ENCODE data around the gene RAP2A. TPM values are rescaled to one million over a fixed set of nuclear protein-coding genes. Genes with fewer than 3 reads are reported as not detected.

The RAP2A gene
- total RNA-seq, 1 experiment from 2014 or later, result 33.4 TPM

DNA sequence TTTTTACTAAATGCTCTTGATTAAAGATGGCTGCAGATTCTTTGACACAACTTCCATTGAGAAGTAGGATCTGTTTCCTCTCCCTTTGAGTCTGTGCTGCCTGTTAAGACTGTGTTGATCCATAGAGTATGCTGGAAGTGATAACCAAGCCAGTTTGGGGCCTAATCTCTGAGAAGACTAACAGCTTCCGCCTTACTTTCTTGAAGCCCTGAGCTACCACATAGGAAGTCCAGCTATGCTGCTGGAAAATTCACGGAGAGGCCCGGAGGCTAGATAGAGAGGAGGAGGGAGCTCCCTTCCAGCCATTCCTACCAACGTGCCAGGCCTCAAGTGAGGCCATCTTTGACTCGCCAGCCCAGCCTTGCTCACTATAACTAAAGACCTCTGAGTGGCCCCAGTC, 12.5 kb downstream of the RAP2A start:
- H3K27ac Mint-ChIP-seq (ENCODE audit: low read depth, unreplicated experiment), result no peak overlapping the region
- intact Hi-C loops (cut with micrococcal nuclease), result no loop called here
- no TSS peak for BruUV-seq (replicated peaks)
- no peaks in the 10 kb centered on the region for H3K9me3 Mint-ChIP-seq (ENCODE audit: unreplicated experiment)
- H3K36me3 Mint-ChIP-seq (ENCODE audit: insufficient read depth, unreplicated experiment), result peaks cover 6% of the 10 kb centered on the region
- DNase-seq (ENCODE audit: unreplicated experiment), result no peak
- no peak overlapping the region for H3K4me3 Mint-ChIP-seq (ENCODE audit: unreplicated experiment)
- TF ChIP-seq, protein P1, sequence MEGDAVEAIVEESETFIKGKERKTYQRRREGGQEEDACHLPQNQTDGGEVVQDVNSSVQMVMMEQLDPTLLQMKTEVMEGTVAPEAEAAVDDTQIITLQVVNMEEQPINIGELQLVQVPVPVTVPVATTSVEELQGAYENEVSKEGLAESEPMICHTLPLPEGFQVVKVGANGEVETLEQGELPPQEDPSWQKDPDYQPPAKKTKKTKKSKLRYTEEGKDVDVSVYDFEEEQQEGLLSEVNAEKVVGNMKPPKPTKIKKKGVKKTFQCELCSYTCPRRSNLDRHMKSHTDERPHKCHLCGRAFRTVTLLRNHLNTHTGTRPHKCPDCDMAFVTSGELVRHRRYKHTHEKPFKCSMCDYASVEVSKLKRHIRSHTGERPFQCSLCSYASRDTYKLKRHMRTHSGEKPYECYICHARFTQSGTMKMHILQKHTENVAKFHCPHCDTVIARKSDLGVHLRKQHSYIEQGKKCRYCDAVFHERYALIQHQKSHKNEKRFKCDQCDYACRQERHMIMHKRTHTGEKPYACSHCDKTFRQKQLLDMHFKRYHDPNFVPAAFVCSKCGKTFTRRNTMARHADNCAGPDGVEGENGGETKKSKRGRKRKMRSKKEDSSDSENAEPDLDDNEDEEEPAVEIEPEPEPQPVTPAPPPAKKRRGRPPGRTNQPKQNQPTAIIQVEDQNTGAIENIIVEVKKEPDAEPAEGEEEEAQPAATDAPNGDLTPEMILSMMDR (IDR thresholded peaks at IDR 0.05; ENCODE audit: unreplicated experiment), result no peak
- H3K4me1 Mint-ChIP-seq (ENCODE audit: insufficient read depth, unreplicated experiment), result peaks cover 9% of the 10 kb centered on the region
- POLR2A ChIA-PET, result interaction anchor here (1.3 kb wide), 1 partner anchor 12 kb away, joined by 5 read pairs; no protein-coding TSS in a partner anchor
- CTCF ChIA-PET, result interaction anchor here (0.5 to 1.3 kb wide), 5 partner anchors 9 to 1241 kb away, joined by 3 to 4 read pairs (median 3); no protein-coding TSS in a partner anchor
- no peaks in the 10 kb centered on the region for H3K27me3 Mint-ChIP-seq (ENCODE audit: insufficient read depth, unreplicated experiment)

- Mint-ChIP-seq H3K36me3 (ENCODE audit: insufficient read depth, unreplicated experiment) (peaks cover 6% of the 10 kb centered on the region), H3K9me3 (ENCODE audit: unreplicated experiment) (no peaks in the 10 kb centered on the region), H3K27me3 (ENCODE audit: insufficient read depth, unreplicated experiment) (no peaks in the 10 kb centered on the region), H3K27ac (ENCODE audit: low read depth, unreplicated experiment) (no peak overlapping the region), H3K4me3 (ENCODE audit: unreplicated experiment) (no peak overlapping the region), H3K4me1 (ENCODE audit: insufficient read depth, unreplicated experiment) (peaks cover 11% of the 10 kb centered on the region)
- no peak for DNase-seq (ENCODE audit: unreplicated experiment)
- intact Hi-C loops (cut with micrococcal nuclease), result no loop called here
- TF ChIP-seq, protein P1 (IDR thresholded peaks at IDR 0.05; ENCODE audit: unreplicated experiment), result no peak
- no TSS peak for BruUV-seq (replicated peaks)
- POLR2A ChIA-PET, result interaction anchor here (0.9 to 1.1 kb wide), 2 partner anchors 15 to 226 kb away, joined by 3 to 5 read pairs; no protein-coding TSS in a partner anchor
- CTCF ChIA-PET, result interaction anchor here (0.9 to 2.0 kb wide), 5 partner anchors 11 to 553 kb away, joined by 3 to 7 read pairs (median 4); no protein-coding TSS in a partner anchor
These were observed 14.7 kb downstream of the RAP2A start for GRCh38 chr13:97448503-97449251.

DNA sequence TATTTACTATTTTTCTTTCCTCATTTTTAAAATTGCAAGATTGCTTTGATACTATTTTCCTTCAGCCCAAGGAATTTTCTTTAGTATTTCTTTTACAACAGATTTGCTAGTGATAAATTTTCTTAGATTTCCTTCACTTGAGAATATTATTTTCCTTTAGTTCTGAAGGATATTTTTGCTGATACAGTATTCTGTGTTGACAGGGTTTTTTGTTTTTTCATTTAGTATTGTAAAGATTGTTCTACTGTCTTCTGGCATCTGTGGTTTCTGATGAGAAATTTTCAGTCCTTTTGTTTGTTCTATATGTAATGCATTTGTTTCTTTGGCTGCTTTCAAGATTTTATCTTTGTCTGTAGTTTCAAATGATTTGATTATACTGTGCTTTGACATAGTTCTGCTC, 20.7 kb downstream of the RAP2A start:
- no peaks in the 10 kb centered on the region for H3K36me3 Mint-ChIP-seq (ENCODE audit: insufficient read depth, unreplicated experiment)
- H3K27ac Mint-ChIP-seq (ENCODE audit: low read depth, unreplicated experiment), result no peak overlapping the region
- TF ChIP-seq, protein P1 (IDR thresholded peaks at IDR 0.05; ENCODE audit: unreplicated experiment), result no peak
- H3K4me3 Mint-ChIP-seq (ENCODE audit: unreplicated experiment), result no peak overlapping the region
- intact Hi-C loops (cut with micrococcal nuclease), result no loop called here
- H3K4me1 Mint-ChIP-seq (ENCODE audit: insufficient read depth, unreplicated experiment), result peaks cover 6% of the 10 kb centered on the region
- H3K9me3 Mint-ChIP-seq (ENCODE audit: unreplicated experiment), result no peaks in the 10 kb centered on the region
- ChIA-PET POLR2A (no interaction called here), CTCF (interaction anchor here (0.7 kb wide), 1 partner anchor 229 kb away, joined by 4 read pairs; no protein-coding TSS in a partner anchor)
- BruUV-seq (replicated peaks), result no TSS peak
- no peaks in the 10 kb centered on the region for H3K27me3 Mint-ChIP-seq (ENCODE audit: insufficient read depth, unreplicated experiment)
- no peak for DNase-seq (ENCODE audit: unreplicated experiment)

GRCh38 chr13:97456047-97456446, 22.1 kb downstream of the RAP2A start:
- BruUV-seq (replicated peaks), result no TSS peak
- ChIA-PET POLR2A (interaction anchor here (0.6 to 1.2 kb wide), 5 partner anchors 10 to 1812 kb away, joined by 3 to 4 read pairs (median 3); partner anchors contain the start of gene DZIP1), CTCF (interaction anchor here (0.7 to 1.6 kb wide), 4 partner anchors 9 to 344 kb away, joined by 3 to 6 read pairs (median 4); no protein-coding TSS in a partner anchor)
- Mint-ChIP-seq H3K36me3 (ENCODE audit: insufficient read depth, unreplicated experiment) (no peaks in the 10 kb centered on the region), H3K27me3 (ENCODE audit: insufficient read depth, unreplicated experiment) (no peaks in the 10 kb centered on the region), H3K4me1 (ENCODE audit: insufficient read depth, unreplicated experiment) (peaks cover 11% of the 10 kb centered on the region), H3K9me3 (ENCODE audit: unreplicated experiment) (no peaks in the 10 kb centered on the region), H3K4me3 (ENCODE audit: unreplicated experiment) (no peak overlapping the region), H3K27ac (ENCODE audit: low read depth, unreplicated experiment) (no peak overlapping the region)
- no peak for DNase-seq (ENCODE audit: unreplicated experiment)
- TF ChIP-seq, protein P1 (IDR thresholded peaks at IDR 0.05; ENCODE audit: unreplicated experiment), result no peak
- intact Hi-C loops (cut with micrococcal nuclease), result no loop called here
